Activated CD8-positive, alpha-beta T cell treated with anti-CD3 and anti-CD28 coated beads for 36 hours (primary cell): ENCODE measurements around the gene MYO16. TPM values are rescaled to one million over a fixed set of nuclear protein-coding genes. Genes with fewer than 3 reads are reported as not detected.

Experiments used
- ATAC-seq: fragments of 200-7000 bp; cut with Tn5 transposase; one replicate; pipeline ENCODE4 v1.10.0; 2021; ENCODE audit warnings: mild to moderate bottlenecking, moderate library complexity
- CTCF ChIA-PET: fragments of 350-600 bp; sonication (Branson Sonifier 250); formaldehyde crosslinking; loops from one replicate; lab custom pipeline; 2021; ENCODE audit warnings: antibody characterized with exemption; lab: Charles Lee
- POLR2A ChIA-PET: fragments of 350-600 bp; sonication (Branson Sonifier 250); formaldehyde crosslinking; loops from one replicate; lab custom pipeline; 2021; ENCODE audit warnings: antibody characterized with exemption; lab: Charles Lee
- DNase-seq: peaks from one replicate; pipeline ENCODE4 v3.0.0-alpha.2; 2020
- H3K27ac Mint-ChIP-seq: one replicate; pipeline ENCODE4 v1.8.0; 2021; ENCODE audit warnings: mild to moderate bottlenecking, mixed read lengths
- H3K27me3 Mint-ChIP-seq: one replicate; pipeline ENCODE4 v1.8.0; 2021; ENCODE audit warnings: mixed read lengths
- H3K36me3 Mint-ChIP-seq: one replicate; pipeline ENCODE4 v1.8.0; 2021; ENCODE audit warnings: low read depth, mixed read lengths
- H3K4me1 Mint-ChIP-seq: one replicate; pipeline ENCODE4 v1.8.0; 2021; ENCODE audit warnings: low read depth, mixed read lengths
- H3K4me3 Mint-ChIP-seq: one replicate; pipeline ENCODE4 v1.8.0; 2021; ENCODE audit warnings: mild to moderate bottlenecking, moderate library complexity, mixed read lengths
- H3K9me3 Mint-ChIP-seq: one replicate; pipeline ENCODE4 v1.8.0; 2021; ENCODE audit warnings: mixed read lengths
- intact Hi-C: fragments of 100-400 bp; cut with micrococcal nuclease; formaldehyde crosslinking; loops from one replicate; pipeline ENCODE4 v1.10.0; 2022
- total RNA-seq, 2 experiments: library from RNA; stranded (reverse); gene quantifications; one replicate each; pipeline ENCODE4 v1.2.3, GENCODE V29; 2021
- TF ChIP-seq, protein P1 (sequence below): fragments of 200-600 bp; IDR thresholded peaks from one replicate; pipeline ENCODE4 v1.8.0; 2022; ENCODE audit warnings: antibody characterized with exemption, mild to moderate bottlenecking

The MYO16 gene
- total RNA-seq, 2 experiments from 2014 or later: not detected

DNA sequence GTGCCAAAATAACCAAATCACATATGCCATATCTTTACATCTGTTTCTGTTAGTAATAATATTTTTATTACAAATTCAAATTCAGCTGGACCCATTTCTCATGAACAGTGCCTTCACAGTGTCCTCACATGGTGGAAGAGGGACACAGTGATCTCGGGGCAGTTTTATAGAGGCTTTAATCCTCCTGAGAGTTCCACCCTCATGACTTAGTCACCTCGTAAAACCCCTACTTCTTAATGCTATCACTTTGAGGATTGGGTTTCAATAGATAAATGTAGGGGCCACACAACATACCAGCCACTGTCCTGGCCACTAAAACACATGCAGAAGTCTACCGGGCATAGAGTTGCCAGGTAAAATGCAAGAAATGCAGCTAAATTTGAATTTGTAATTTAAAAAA is 201.5 kb downstream of the MYO16 start:
- peaks cover 5% of the 10 kb centered on the region for H3K9me3 Mint-ChIP-seq
- H3K4me3 Mint-ChIP-seq: no peak overlapping the region
- no peaks in the 10 kb centered on the region for H3K4me1 Mint-ChIP-seq
- H3K27ac Mint-ChIP-seq: no peak overlapping the region
- no peak for DNase-seq
- no peaks in the 10 kb centered on the region for H3K27me3 Mint-ChIP-seq
- no peak for ATAC-seq
- ChIA-PET CTCF (no interaction called here), POLR2A (no interaction called here)
- intact Hi-C loops: no loop called here
- TF ChIP-seq, protein P1, sequence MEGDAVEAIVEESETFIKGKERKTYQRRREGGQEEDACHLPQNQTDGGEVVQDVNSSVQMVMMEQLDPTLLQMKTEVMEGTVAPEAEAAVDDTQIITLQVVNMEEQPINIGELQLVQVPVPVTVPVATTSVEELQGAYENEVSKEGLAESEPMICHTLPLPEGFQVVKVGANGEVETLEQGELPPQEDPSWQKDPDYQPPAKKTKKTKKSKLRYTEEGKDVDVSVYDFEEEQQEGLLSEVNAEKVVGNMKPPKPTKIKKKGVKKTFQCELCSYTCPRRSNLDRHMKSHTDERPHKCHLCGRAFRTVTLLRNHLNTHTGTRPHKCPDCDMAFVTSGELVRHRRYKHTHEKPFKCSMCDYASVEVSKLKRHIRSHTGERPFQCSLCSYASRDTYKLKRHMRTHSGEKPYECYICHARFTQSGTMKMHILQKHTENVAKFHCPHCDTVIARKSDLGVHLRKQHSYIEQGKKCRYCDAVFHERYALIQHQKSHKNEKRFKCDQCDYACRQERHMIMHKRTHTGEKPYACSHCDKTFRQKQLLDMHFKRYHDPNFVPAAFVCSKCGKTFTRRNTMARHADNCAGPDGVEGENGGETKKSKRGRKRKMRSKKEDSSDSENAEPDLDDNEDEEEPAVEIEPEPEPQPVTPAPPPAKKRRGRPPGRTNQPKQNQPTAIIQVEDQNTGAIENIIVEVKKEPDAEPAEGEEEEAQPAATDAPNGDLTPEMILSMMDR: no peak
- H3K36me3 Mint-ChIP-seq: no peaks in the 10 kb centered on the region

- Mint-ChIP-seq H3K27me3 (no peaks in the 10 kb centered on the region), H3K36me3 (no peaks in the 10 kb centered on the region), H3K4me1 (no peaks in the 10 kb centered on the region), H3K4me3 (no peak overlapping the region), H3K27ac (no peak overlapping the region), H3K9me3 (peaks cover 5% of the 10 kb centered on the region)
- ChIA-PET POLR2A (no interaction called here), CTCF (interaction anchor here (1.3 kb wide), 1 partner anchor 128 kb away, joined by 5 read pairs; no protein-coding TSS in a partner anchor)
- ATAC-seq: no peak
- intact Hi-C loops: no loop called here
- TF ChIP-seq, protein P1: no peak
- DNase-seq: no peak
Measured at GRCh38 chr13:108833531-108833930, 204.1 kb downstream of the MYO16 start.

- DNase-seq (no peak), ATAC-seq (no peak)
- H3K27ac Mint-ChIP-seq: no peak overlapping the region
- peaks cover 3% of the 10 kb centered on the region for H3K9me3 Mint-ChIP-seq
- H3K4me1 Mint-ChIP-seq: no peaks in the 10 kb centered on the region
- intact Hi-C loops: no loop called here
- TF ChIP-seq, protein P1: no peak
- no peaks in the 10 kb centered on the region for H3K36me3 Mint-ChIP-seq
- POLR2A ChIA-PET: no interaction called here
- CTCF ChIA-PET: interaction anchor here (1.3 kb wide), 1 partner anchor 127 kb away, joined by 5 read pairs; no protein-coding TSS in a partner anchor
- no peaks in the 10 kb centered on the region for H3K27me3 Mint-ChIP-seq
- H3K4me3 Mint-ChIP-seq: no peak overlapping the region
Measured at GRCh38 chr13:108834193-108834592, 204.8 kb downstream of the MYO16 start.

GRCh38 chr13:108835083-108835482 is 205.7 kb downstream of the MYO16 start:
- Mint-ChIP-seq H3K4me3 (no peak overlapping the region), H3K27ac (no peak overlapping the region), H3K27me3 (no peaks in the 10 kb centered on the region), H3K9me3 (no peaks in the 10 kb centered on the region), H3K36me3 (no peaks in the 10 kb centered on the region), H3K4me1 (no peaks in the 10 kb centered on the region)
- TF ChIP-seq, protein P1: no peak
- ChIA-PET CTCF (no interaction called here), POLR2A (no interaction called here)
- no peak for ATAC-seq
- no peak for DNase-seq
- intact Hi-C loops: no loop called here

GRCh38 chr13:108850691-108851090 is 221.3 kb downstream of the MYO16 start:
- no peaks in the 10 kb centered on the region for H3K4me1 Mint-ChIP-seq
- H3K27ac Mint-ChIP-seq: no peak overlapping the region
- H3K9me3 Mint-ChIP-seq: no peaks in the 10 kb centered on the region
- intact Hi-C loops: no loop called here
- DNase-seq (no peak), ATAC-seq (no peak)
- ChIA-PET POLR2A (no interaction called here), CTCF (no interaction called here)
- no peaks in the 10 kb centered on the region for H3K36me3 Mint-ChIP-seq
- H3K4me3 Mint-ChIP-seq: no peak overlapping the region
- TF ChIP-seq, protein P1: no peak
- peaks cover 3% of the 10 kb centered on the region for H3K27me3 Mint-ChIP-seq
